ENCODE data around the gene FAXC.
"Not testable (repeated sequence)": the region's sequence is repeated elsewhere in the genome, so short reads cannot be mapped to it uniquely, and the experiment has no call there.

FAXC gene

GRCh38 chr6:99288668-99289067, 60.8 kb downstream of the FAXC start:
- Histone ChIP-seq H3K4me1 (ENCODE audit: control insufficient read depth, insufficient read depth, low read length) (no peaks in the 10 kb centered on the region), H3K27me3 (ENCODE audit: control insufficient read depth, insufficient read depth, low read length) (no peaks in the 10 kb centered on the region), H3K27ac (ENCODE audit: low read depth, low read length) (no peak overlapping the region)

DNA sequence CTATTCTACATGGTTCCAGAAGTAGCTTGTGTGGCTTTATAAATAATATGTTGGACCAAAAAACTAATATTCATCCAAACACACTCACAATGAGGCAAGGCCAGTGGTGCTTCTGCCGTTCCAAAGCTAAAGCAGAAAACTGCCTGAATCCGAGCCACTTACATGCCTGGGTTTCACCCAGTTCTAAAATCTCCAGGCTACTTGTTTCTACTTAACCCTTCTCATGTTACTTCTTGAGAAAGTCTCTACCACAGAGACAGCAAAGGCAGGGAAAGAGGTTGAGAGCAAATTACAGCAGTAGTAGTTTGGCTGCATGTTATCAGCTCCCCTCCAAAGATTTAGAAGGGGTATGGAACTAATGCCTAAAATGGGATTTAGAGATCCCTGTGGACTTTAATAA, 62.0 kb downstream of the FAXC start:
- no peaks in the 10 kb centered on the region for H3K9me3 ChIP-seq (ENCODE audit: control insufficient read depth, insufficient read depth, low read length)
- H3K27ac ChIP-seq (ENCODE audit: low read depth, low read length) = no peak overlapping the region
- H3K9ac ChIP-seq (ENCODE audit: low read depth, low read length) = no peak overlapping the region
- H3K4me3 ChIP-seq (ENCODE audit: low read depth, low read length) = no peak overlapping the region
- peaks cover 7% of the 10 kb centered on the region; the same call in 1 of the 2 replicates for H3K36me3 ChIP-seq (ENCODE audit: control insufficient read depth, insufficient read depth, low read length)
- no peaks in the 10 kb centered on the region for H3K27me3 ChIP-seq (ENCODE audit: control insufficient read depth, insufficient read depth, low read length)
- H3K4me1 ChIP-seq (ENCODE audit: control insufficient read depth, insufficient read depth, low read length) = no peaks in the 10 kb centered on the region

More at GRCh38 chr6:99288668-99289067, 60.8 kb downstream of the FAXC start:
- Histone ChIP-seq H3K36me3 (ENCODE audit: control insufficient read depth, insufficient read depth, low read length) (peaks cover 7% of the 10 kb centered on the region; the same call in 1 of the 2 replicates), H3K4me3 (ENCODE audit: low read depth, low read length) (no peak overlapping the region), H3K9me3 (ENCODE audit: control insufficient read depth, insufficient read depth, low read length) (no peaks in the 10 kb centered on the region), H3K9ac (ENCODE audit: low read depth, low read length) (no peak overlapping the region)

DNA sequence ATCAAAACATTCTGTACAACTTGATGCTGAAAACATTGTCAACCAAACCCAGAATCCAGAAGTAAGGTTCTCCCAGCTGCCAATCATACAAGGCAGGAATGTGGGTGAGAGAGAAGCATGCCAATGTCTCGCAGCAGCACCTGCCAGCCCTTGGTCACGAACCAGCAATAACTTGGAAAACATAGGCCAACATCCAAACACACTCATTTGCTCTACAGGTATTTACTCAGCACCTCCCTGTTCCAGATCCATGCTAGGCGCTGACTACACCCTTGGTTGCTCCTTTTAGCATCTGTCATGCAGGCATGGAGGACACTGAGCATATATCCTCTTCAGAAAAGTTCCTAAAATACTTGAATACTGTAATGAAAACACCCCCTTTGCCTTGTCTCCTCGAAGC, 63.6 kb downstream of the FAXC start:
- Histone ChIP-seq H3K9me3 (ENCODE audit: control insufficient read depth, insufficient read depth, low read length) (no peaks in the 10 kb centered on the region), H3K4me3 (ENCODE audit: low read depth, low read length) (no peak overlapping the region), H3K9ac (ENCODE audit: low read depth, low read length) (no peak overlapping the region), H3K27me3 (ENCODE audit: control insufficient read depth, insufficient read depth, low read length) (no peaks in the 10 kb centered on the region), H3K27ac (ENCODE audit: low read depth, low read length) (no peak overlapping the region), H3K36me3 (ENCODE audit: control insufficient read depth, insufficient read depth, low read length) (peaks cover 4% of the 10 kb centered on the region; the same call in 1 of the 2 replicates), H3K4me1 (ENCODE audit: control insufficient read depth, insufficient read depth, low read length) (no peaks in the 10 kb centered on the region)

DNA sequence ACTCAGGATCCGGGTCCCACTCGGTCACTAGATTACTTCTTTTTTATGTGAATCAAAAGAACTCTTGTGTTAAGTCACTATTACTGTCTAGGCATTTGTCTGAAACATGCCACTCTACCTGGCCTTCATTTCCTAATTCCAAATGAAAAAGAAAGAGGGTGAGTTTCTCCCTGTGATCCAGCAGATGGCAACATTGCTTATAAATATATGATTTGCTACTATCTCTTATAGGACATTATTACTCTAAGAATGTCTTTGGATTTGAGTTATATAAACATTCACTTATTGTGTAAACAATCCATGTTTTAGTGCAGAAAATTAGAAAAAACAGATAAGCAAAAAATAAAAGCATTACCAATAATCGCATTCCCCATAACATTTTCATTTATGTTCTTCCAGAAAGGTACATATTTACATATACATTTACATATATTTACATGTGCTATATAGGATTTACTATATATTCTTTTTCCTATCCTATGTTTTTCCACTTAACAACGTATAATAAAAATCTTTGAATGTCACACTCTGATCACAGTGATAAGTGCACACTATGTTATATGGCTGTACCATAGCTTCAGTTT, 66.9 kb downstream of the FAXC start:
- H3K4me3 ChIP-seq (ENCODE audit: low read depth, low read length) = no peak overlapping the region
- H3K4me1 ChIP-seq (ENCODE audit: control insufficient read depth, insufficient read depth, low read length) = no peaks in the 10 kb centered on the region
- H3K36me3 ChIP-seq (ENCODE audit: control insufficient read depth, insufficient read depth, low read length) = peaks cover 12% of the 10 kb centered on the region; the same call in 1 of the 2 replicates
- no peaks in the 10 kb centered on the region for H3K9me3 ChIP-seq (ENCODE audit: control insufficient read depth, insufficient read depth, low read length)
- no peaks in the 10 kb centered on the region for H3K27me3 ChIP-seq (ENCODE audit: control insufficient read depth, insufficient read depth, low read length)
- no peak overlapping the region for H3K9ac ChIP-seq (ENCODE audit: low read depth, low read length)
- no peak overlapping the region for H3K27ac ChIP-seq (ENCODE audit: low read depth, low read length)

GRCh38 chr6:99276747-99277146, 72.7 kb downstream of the FAXC start:
- H3K9me3 ChIP-seq (ENCODE audit: control insufficient read depth, insufficient read depth, low read length) = no peaks in the 10 kb centered on the region

DNA sequence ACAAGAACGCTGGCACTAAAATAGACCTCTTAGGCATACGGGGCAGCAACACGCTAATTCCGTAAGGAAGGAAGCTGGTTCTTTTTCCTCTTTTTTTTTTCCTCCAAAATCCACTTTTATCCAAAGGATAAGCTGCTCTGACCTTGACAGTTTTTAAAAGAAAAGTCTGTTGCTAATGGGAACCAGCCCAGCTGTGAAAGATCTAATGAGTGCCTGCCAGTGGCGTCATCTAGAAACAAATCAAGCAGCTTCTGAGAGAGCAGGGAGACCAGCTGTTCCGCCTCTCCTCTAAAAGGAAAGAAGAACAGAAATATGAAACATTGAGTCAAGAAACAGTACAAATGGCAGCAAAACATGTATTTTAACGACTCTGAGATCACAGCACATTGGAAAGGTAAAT, 78.6 kb downstream of the FAXC start:
- Histone ChIP-seq H3K27ac (ENCODE audit: low read depth, low read length) (no peak overlapping the region), H3K27me3 (ENCODE audit: control insufficient read depth, insufficient read depth, low read length) (no peaks in the 10 kb centered on the region), H3K9me3 (ENCODE audit: control insufficient read depth, insufficient read depth, low read length) (no peaks in the 10 kb centered on the region; the same call in 1 of the 2 replicates), H3K4me1 (ENCODE audit: control insufficient read depth, insufficient read depth, low read length) (peaks cover 29% of the 10 kb centered on the region), H3K9ac (ENCODE audit: low read depth, low read length) (no peak overlapping the region), H3K36me3 (ENCODE audit: control insufficient read depth, insufficient read depth, low read length) (no peaks in the 10 kb centered on the region), H3K4me3 (ENCODE audit: low read depth, low read length) (no peak overlapping the region)

More at GRCh38 chr6:99276747-99277146, 72.7 kb downstream of the FAXC start:
- Histone ChIP-seq H3K27ac (ENCODE audit: low read depth, low read length) (no peak overlapping the region), H3K9ac (ENCODE audit: low read depth, low read length) (no peak overlapping the region), H3K4me1 (ENCODE audit: control insufficient read depth, insufficient read depth, low read length) (no peaks in the 10 kb centered on the region), H3K27me3 (ENCODE audit: control insufficient read depth, insufficient read depth, low read length) (no peaks in the 10 kb centered on the region), H3K36me3 (ENCODE audit: control insufficient read depth, insufficient read depth, low read length) (peaks cover 12% of the 10 kb centered on the region; the same call in 1 of the 2 replicates), H3K4me3 (ENCODE audit: low read depth, low read length) (no peak overlapping the region)

GRCh38 chr6:99270030-99270429, 79.4 kb downstream of the FAXC start:
- H3K4me3 ChIP-seq (ENCODE audit: low read depth, low read length) = no peak overlapping the region
- no peaks in the 10 kb centered on the region; the same call in 1 of the 2 replicates for H3K9me3 ChIP-seq (ENCODE audit: control insufficient read depth, insufficient read depth, low read length)
- no peak overlapping the region for H3K9ac ChIP-seq (ENCODE audit: low read depth, low read length)
- H3K27ac ChIP-seq (ENCODE audit: low read depth, low read length) = no peak overlapping the region
- peaks cover 29% of the 10 kb centered on the region for H3K4me1 ChIP-seq (ENCODE audit: control insufficient read depth, insufficient read depth, low read length)
- H3K27me3 ChIP-seq (ENCODE audit: control insufficient read depth, insufficient read depth, low read length) = no peaks in the 10 kb centered on the region
- no peaks in the 10 kb centered on the region for H3K36me3 ChIP-seq (ENCODE audit: control insufficient read depth, insufficient read depth, low read length)

- Histone ChIP-seq H3K27me3 (ENCODE audit: control insufficient read depth, insufficient read depth, low read length) (no peaks in the 10 kb centered on the region), H3K9me3 (ENCODE audit: control insufficient read depth, insufficient read depth, low read length) (no peaks in the 10 kb centered on the region; the same call in 1 of the 2 replicates), H3K4me3 (ENCODE audit: low read depth, low read length) (no peak overlapping the region), H3K27ac (ENCODE audit: low read depth, low read length) (no peak overlapping the region), H3K4me1 (ENCODE audit: control insufficient read depth, insufficient read depth, low read length) (peaks cover 29% of the 10 kb centered on the region), H3K36me3 (ENCODE audit: control insufficient read depth, insufficient read depth, low read length) (no peaks in the 10 kb centered on the region), H3K9ac (ENCODE audit: low read depth, low read length) (no peak overlapping the region)
Measured at GRCh38 chr6:99269207-99269606, 80.3 kb downstream of the FAXC start.

DNA sequence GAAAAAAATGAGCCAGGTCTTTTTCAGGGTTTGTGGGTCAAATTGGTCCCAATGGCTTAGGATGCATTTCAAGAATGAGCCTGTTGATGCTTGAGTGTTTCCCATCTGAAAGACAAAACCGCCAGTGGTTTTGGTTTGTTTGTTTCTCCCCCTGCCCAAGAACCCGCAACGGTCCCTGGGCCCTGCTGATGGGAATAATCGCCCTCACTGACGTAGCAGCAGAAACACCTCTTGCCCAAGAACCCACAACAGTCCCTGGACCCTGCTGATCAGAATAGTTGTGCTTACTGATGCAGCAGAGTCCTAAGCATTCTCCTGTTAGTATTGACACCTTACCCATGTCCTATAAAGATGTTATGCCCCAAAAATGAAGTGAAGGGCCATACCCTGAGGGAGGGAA, 82.5 kb downstream of the FAXC start:
- H3K4me3 ChIP-seq (ENCODE audit: low read depth, low read length); H3K27ac ChIP-seq (ENCODE audit: low read depth, low read length); H3K36me3 ChIP-seq (ENCODE audit: control insufficient read depth, insufficient read depth, low read length); H3K9me3 ChIP-seq (ENCODE audit: control insufficient read depth, insufficient read depth, low read length); H3K27me3 ChIP-seq (ENCODE audit: control insufficient read depth, insufficient read depth, low read length); H3K9ac ChIP-seq (ENCODE audit: low read depth, low read length): not testable (repeated sequence)
- peaks cover 29% of the 10 kb centered on the region for H3K4me1 ChIP-seq (ENCODE audit: control insufficient read depth, insufficient read depth, low read length)

GRCh38 chr6:99265447-99265846, 84.0 kb downstream of the FAXC start:
- not testable (repeated sequence) for H3K27ac ChIP-seq (ENCODE audit: low read depth, low read length); H3K9me3 ChIP-seq (ENCODE audit: control insufficient read depth, insufficient read depth, low read length); H3K27me3 ChIP-seq (ENCODE audit: control insufficient read depth, insufficient read depth, low read length); H3K9ac ChIP-seq (ENCODE audit: low read depth, low read length); H3K4me3 ChIP-seq (ENCODE audit: low read depth, low read length); H3K36me3 ChIP-seq (ENCODE audit: control insufficient read depth, insufficient read depth, low read length)
- H3K4me1 ChIP-seq (ENCODE audit: control insufficient read depth, insufficient read depth, low read length) = peaks cover 26% of the 10 kb centered on the region

DNA sequence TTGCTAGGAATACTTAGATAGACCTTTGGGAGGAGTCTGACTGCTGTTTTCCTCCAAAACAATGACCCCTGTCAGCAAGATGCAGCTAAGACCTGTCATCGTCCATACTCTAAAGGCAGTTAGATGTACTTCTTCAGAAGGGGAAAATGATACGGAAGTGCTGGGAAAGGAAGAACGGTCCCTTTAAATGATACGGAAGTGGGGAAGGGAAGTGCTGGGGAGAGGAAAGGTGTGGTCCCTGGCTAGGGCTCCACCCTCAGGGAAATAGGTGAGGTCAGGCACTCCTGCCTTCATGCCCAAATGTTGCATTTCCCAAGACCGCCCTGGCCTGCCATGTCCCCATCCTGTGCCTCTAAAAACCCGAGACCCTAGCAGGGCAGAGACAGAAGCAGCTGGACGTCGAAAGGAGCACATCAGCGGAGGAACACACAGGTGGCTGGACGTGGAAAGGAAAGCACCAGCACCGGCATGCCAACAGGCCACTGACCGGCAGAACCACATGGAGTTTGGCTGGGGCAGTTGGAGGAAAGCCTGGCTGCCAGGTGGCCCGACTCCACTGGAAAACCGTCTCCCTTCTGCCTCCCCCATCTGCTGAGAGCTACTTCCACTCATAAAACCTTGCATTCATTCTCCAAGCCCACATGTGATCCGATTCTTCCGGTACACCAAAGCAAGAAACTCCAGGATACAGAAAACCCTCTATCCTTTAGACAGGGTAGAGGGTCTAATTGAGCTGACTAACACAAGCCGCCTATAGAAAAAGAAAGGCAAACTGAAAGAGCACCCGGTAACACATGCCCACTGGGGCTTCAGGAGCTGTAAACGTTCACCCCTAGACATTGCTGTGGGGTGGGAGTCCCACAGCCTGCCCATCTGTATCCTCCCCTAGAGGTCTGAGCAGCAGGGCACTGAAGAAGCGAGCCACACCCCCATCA, 94.6 kb downstream of the FAXC start:
- Histone ChIP-seq H3K9ac (ENCODE audit: low read depth, low read length) (no peak overlapping the region), H3K4me3 (ENCODE audit: low read depth, low read length) (no peak overlapping the region), H3K36me3 (ENCODE audit: control insufficient read depth, insufficient read depth, low read length) (no peaks in the 10 kb centered on the region), H3K4me1 (ENCODE audit: control insufficient read depth, insufficient read depth, low read length) (no peaks in the 10 kb centered on the region), H3K27ac (ENCODE audit: low read depth, low read length) (no peak overlapping the region), H3K27me3 (ENCODE audit: control insufficient read depth, insufficient read depth, low read length) (no peaks in the 10 kb centered on the region), H3K9me3 (ENCODE audit: control insufficient read depth, insufficient read depth, low read length) (no peaks in the 10 kb centered on the region)
